ENCODE data around the gene SPIRE1. TPM values are rescaled to one million over a fixed set of nuclear protein-coding genes. Genes with fewer than 3 reads are reported as not detected.

SPIRE1 gene
- total RNA-seq, 2 experiments from 2014 or later, result 0.99 to 1.4 TPM

DNA sequence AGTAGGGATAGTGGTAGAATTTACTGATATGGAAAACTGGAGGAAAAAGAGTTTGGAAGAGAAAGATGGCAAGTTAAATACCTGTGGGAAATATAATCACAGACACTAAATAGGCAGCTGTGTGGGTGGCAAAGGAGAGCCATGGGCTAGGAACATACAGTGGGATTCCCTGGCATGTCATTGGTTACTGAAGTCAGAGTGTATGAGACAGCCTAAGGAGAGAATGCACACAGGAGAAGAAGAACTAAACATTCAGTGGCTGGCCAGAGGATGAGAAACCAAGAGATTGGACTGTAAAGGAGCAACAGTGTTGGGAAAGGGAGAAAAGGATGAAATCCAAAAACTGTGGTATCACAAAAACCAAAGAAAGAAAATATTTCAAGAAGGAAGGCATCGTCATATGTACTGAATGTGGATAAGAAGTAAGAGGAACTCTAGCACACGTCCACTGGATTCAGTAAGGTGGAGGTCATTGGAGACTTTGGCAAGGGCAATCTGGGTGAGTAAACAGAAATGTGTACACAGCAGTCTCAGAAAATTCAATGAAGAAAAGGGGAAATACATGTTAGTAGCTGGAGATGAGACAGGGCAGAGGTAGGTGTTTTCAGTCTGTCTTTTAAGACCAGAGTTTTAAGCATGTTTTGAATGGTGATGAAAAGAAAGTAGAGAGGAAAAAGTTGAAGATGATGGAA is 83.3 kb downstream of the SPIRE1 start:
- no peaks in the 10 kb centered on the region for H3K4me1 ChIP-seq (ENCODE audit: insufficient read depth, low read length)
- H3K27me3 Mint-ChIP-seq, result peaks cover 18% of the 10 kb centered on the region
- DNase-seq, result no peak
- H3K36me3 Mint-ChIP-seq (ENCODE audit: low read depth), result no peaks in the 10 kb centered on the region
- ChIA-PET POLR2A (interaction anchor here (0.6 kb wide), 1 partner anchor 30 kb away, joined by 3 read pairs; no protein-coding TSS in a partner anchor), CTCF (no interaction called here)
- H3K27ac Mint-ChIP-seq, result no peak overlapping the region
- no peak for ATAC-seq (ENCODE audit: poor library complexity)
- H3K9me3 Mint-ChIP-seq, result no peaks in the 10 kb centered on the region
- H3K36me3 ChIP-seq (ENCODE audit: insufficient read depth, low read length), result no peaks in the 10 kb centered on the region
- peaks cover 0 to 8% of the 10 kb centered on the region in 2 experiments for H3K9me3 ChIP-seq (ENCODE audit: control insufficient read depth in 1 of 2, insufficient read depth in 1 of 2, low read length in 2 of 2)
- no peak overlapping the region for H3K4me3 ChIP-seq (ENCODE audit: low read length)
- TF ChIP-seq, protein P1, sequence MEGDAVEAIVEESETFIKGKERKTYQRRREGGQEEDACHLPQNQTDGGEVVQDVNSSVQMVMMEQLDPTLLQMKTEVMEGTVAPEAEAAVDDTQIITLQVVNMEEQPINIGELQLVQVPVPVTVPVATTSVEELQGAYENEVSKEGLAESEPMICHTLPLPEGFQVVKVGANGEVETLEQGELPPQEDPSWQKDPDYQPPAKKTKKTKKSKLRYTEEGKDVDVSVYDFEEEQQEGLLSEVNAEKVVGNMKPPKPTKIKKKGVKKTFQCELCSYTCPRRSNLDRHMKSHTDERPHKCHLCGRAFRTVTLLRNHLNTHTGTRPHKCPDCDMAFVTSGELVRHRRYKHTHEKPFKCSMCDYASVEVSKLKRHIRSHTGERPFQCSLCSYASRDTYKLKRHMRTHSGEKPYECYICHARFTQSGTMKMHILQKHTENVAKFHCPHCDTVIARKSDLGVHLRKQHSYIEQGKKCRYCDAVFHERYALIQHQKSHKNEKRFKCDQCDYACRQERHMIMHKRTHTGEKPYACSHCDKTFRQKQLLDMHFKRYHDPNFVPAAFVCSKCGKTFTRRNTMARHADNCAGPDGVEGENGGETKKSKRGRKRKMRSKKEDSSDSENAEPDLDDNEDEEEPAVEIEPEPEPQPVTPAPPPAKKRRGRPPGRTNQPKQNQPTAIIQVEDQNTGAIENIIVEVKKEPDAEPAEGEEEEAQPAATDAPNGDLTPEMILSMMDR (IDR thresholded peaks at IDR 0.05), result no peak
- no peak overlapping the region for H3K27ac ChIP-seq (ENCODE audit: low read depth in 1 of 2, low read length in 2 of 2)
- intact Hi-C loops (cut with DNase I, micrococcal nuclease), result no loop called here
- no peaks in the 10 kb centered on the region for H3K27me3 ChIP-seq (ENCODE audit: control insufficient read depth in 1 of 2, insufficient read depth in 2 of 2, low read length in 2 of 2)
- H3K4me3 Mint-ChIP-seq, result no peak overlapping the region
- H3K4me1 Mint-ChIP-seq (ENCODE audit: low read depth), result no peaks in the 10 kb centered on the region

DNA sequence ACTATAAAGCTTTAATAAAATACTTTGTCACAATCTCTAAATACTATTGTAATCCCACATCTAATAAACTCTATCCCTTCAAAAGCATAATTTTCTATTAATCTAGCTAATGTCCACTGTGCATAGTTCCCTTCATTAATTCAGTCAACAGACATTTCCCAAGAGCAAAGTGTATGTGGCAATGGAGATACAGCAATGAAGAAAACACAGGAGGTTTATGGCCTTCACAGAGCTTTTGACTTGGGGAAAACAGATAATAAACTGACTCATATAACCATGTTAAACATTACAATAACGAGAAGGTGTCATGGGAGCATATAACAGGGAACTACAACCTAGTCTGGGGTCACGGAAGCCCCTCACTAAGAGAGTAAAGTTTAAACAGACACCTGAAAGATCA is 86.3 kb downstream of the SPIRE1 start:
- intact Hi-C loops (cut with DNase I, micrococcal nuclease), result no loop called here
- peaks cover 23% of the 10 kb centered on the region for H3K27me3 Mint-ChIP-seq
- Histone ChIP-seq H3K36me3 (ENCODE audit: insufficient read depth, low read length) (no peaks in the 10 kb centered on the region), H3K9me3 (ENCODE audit: control insufficient read depth in 1 of 2, insufficient read depth in 1 of 2, low read length in 2 of 2) (peaks cover 0 to 4% of the 10 kb centered on the region in 2 experiments), H3K27ac (ENCODE audit: low read depth in 1 of 2, low read length in 2 of 2) (no peak overlapping the region), H3K4me3 (ENCODE audit: low read length) (no peak overlapping the region), H3K27me3 (ENCODE audit: control insufficient read depth in 1 of 2, insufficient read depth in 2 of 2, low read length in 2 of 2) (no peaks in the 10 kb centered on the region), H3K4me1 (ENCODE audit: insufficient read depth, low read length) (no peaks in the 10 kb centered on the region)
- H3K4me1 Mint-ChIP-seq (ENCODE audit: low read depth), result no peaks in the 10 kb centered on the region
- DNase-seq, result no peak
- CTCF ChIA-PET, result no interaction called here
- no peak overlapping the region for H3K4me3 Mint-ChIP-seq
- POLR2A ChIA-PET, result no interaction called here
- TF ChIP-seq, protein P1 (IDR thresholded peaks at IDR 0.05), result no peak
- no peak for ATAC-seq (ENCODE audit: poor library complexity)
- no peak overlapping the region for H3K27ac Mint-ChIP-seq
- no peaks in the 10 kb centered on the region for H3K36me3 Mint-ChIP-seq (ENCODE audit: low read depth)
- no peaks in the 10 kb centered on the region for H3K9me3 Mint-ChIP-seq

DNA sequence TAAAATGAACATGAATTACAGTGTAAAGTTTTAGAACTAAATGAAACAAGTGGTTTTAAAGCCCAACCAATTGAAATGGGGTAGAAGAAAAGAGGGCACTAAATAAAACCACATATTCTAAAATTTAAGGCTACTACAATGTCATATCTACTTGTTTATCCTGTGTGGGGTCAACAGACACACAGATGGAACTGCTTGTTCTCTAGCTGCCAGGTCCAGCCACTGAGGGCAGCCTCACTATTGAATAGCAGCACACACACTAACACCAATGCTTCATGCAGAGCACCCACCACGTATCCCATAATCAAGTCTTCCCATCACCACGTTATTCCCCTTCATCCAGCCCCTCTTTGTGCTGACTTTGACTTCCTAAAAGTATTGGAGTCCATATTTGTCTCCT is 88.1 kb downstream of the SPIRE1 start:
- no peaks in the 10 kb centered on the region for H3K36me3 ChIP-seq (ENCODE audit: insufficient read depth, low read length)
- DNase-seq (no peak), ATAC-seq (ENCODE audit: poor library complexity) (no peak)
- no peak overlapping the region for H3K27ac ChIP-seq (ENCODE audit: low read depth in 1 of 2, low read length in 2 of 2)
- no peaks in the 10 kb centered on the region for H3K4me1 Mint-ChIP-seq (ENCODE audit: low read depth)
- intact Hi-C loops (cut with DNase I, micrococcal nuclease), result no loop called here
- H3K27me3 ChIP-seq (ENCODE audit: control insufficient read depth in 1 of 2, insufficient read depth in 2 of 2, low read length in 2 of 2), result no peaks in the 10 kb centered on the region
- no peak overlapping the region for H3K27ac Mint-ChIP-seq
- H3K9me3 Mint-ChIP-seq, result no peaks in the 10 kb centered on the region
- POLR2A ChIA-PET, result no interaction called here
- no peaks in the 10 kb centered on the region for H3K4me1 ChIP-seq (ENCODE audit: insufficient read depth, low read length)
- no peaks in the 10 kb centered on the region for H3K9me3 ChIP-seq (ENCODE audit: control insufficient read depth in 1 of 2, insufficient read depth in 1 of 2, low read length in 2 of 2)
- CTCF ChIA-PET, result no interaction called here
- TF ChIP-seq, protein P1 (IDR thresholded peaks at IDR 0.05), result no peak
- no peak overlapping the region for H3K4me3 ChIP-seq (ENCODE audit: low read length)
- no peak overlapping the region for H3K4me3 Mint-ChIP-seq
- H3K36me3 Mint-ChIP-seq (ENCODE audit: low read depth), result no peaks in the 10 kb centered on the region
- H3K27me3 Mint-ChIP-seq, result peaks cover 28% of the 10 kb centered on the region

All from CD4-positive, alpha-beta T cell (primary cell).